ENCODE results near the gene OOSP4A. TPM values are rescaled to one million over a fixed set of nuclear protein-coding genes. Genes with fewer than 3 reads are reported as not detected.
"Not testable (repeated sequence)": the region's sequence is repeated elsewhere in the genome, so short reads cannot be mapped to it uniquely, and the experiment has no call there.

The OOSP4A gene
- total RNA-seq, 1 donor from 2014 or later, result not detected

DNA sequence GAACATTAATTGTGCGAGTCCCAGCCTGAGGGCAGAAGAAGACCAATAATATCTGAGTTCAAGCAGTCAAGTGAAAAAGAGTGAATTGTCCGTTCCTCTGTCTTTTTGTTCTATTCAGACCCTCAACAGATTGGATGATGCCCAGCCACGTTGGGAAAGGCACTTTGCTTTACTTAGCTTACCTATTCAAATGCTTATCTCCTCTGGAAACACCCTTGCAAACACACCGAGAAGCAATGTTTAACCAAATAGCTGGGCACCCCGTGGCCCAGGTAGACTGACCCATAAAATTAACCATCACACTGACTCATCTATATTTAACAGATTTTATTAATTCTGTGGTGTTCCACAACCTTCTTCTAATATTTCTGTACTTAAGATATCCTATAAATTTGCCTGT lies 9.3 kb downstream of the OOSP4A start:
- Histone ChIP-seq H3K4me3 (no peak overlapping the region), H3K4me1 (no peaks in the 10 kb centered on the region), H3K36me3 (no peaks in the 10 kb centered on the region), H3K27me3 (ENCODE audit: low read depth) (no peaks in the 10 kb centered on the region), H3K9me3 (no peaks in the 10 kb centered on the region), H3K27ac (no peak overlapping the region)
- ATAC-seq (no peak), DNase-seq (no peak)
- intact Hi-C loops (cut with DNase I), result no loop called here
- TF ChIP-seq, protein P1, sequence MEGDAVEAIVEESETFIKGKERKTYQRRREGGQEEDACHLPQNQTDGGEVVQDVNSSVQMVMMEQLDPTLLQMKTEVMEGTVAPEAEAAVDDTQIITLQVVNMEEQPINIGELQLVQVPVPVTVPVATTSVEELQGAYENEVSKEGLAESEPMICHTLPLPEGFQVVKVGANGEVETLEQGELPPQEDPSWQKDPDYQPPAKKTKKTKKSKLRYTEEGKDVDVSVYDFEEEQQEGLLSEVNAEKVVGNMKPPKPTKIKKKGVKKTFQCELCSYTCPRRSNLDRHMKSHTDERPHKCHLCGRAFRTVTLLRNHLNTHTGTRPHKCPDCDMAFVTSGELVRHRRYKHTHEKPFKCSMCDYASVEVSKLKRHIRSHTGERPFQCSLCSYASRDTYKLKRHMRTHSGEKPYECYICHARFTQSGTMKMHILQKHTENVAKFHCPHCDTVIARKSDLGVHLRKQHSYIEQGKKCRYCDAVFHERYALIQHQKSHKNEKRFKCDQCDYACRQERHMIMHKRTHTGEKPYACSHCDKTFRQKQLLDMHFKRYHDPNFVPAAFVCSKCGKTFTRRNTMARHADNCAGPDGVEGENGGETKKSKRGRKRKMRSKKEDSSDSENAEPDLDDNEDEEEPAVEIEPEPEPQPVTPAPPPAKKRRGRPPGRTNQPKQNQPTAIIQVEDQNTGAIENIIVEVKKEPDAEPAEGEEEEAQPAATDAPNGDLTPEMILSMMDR (IDR thresholded peaks at IDR 0.05), result no peak

DNA sequence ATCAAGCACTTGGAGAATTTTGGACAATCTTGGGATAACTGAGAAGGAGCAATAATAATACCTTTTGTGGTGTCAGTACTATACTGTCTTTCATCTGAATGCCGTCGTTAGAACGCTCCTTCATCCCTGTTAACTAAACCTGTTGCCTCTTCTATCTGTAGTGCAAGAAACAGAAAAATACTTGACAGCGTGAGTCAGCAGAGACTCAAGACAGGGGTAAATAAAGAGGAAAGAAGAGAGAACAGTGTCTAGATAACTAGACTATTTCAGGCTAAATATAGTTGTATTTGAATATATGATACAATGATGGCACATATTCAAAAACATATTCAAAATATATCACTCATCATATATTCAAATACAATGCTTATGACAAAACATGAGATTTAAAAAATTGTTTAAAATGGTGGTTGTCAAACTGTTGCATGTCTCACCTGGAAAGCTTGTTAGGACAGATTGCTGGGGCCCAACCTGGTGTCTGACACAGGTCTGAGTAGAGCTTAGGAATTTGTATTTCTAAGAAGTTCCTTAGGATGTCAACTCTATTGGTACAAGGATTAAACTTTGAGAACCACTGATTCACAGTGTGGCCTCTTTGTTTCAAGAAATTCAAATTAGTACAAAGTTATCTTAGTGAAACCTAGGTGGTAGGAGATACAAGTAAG lies 17.4 kb downstream of the OOSP4A start:
- no peak for ATAC-seq
- Histone ChIP-seq H3K4me1 (no peaks in the 10 kb centered on the region), H3K27me3 (ENCODE audit: low read depth) (no peaks in the 10 kb centered on the region), H3K36me3 (no peaks in the 10 kb centered on the region), H3K9me3 (no peaks in the 10 kb centered on the region), H3K4me3 (no peak overlapping the region), H3K27ac (no peak overlapping the region)
- TF ChIP-seq, protein P1 (IDR thresholded peaks at IDR 0.05), result no peak
- no peak for DNase-seq
- intact Hi-C loops (cut with DNase I), result no loop called here

DNA sequence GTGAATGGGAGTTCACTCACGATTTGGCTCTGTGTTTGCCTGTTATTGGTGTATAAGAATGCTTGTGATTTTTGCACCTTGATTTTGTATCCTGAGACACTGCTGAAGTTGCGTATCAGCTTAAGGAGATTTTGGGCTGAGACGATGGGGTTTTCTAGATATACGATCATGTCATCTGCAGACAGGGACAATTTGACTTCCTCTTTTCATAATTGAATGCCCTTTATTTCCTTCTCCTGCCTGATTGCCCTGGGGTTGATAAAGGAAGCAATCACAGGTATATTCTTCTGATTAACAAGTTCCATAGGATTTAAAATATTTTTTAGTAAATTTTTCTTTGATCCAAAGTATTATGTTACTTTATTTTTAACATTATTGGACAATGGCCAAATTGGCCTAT lies 18.2 kb downstream of the OOSP4A start:
- H3K27ac ChIP-seq; H3K9me3 ChIP-seq; H3K27me3 ChIP-seq (ENCODE audit: low read depth); H3K36me3 ChIP-seq; H3K4me3 ChIP-seq; intact Hi-C loops (cut with DNase I); ATAC-seq; DNase-seq; H3K4me1 ChIP-seq: not testable (repeated sequence)

DNA sequence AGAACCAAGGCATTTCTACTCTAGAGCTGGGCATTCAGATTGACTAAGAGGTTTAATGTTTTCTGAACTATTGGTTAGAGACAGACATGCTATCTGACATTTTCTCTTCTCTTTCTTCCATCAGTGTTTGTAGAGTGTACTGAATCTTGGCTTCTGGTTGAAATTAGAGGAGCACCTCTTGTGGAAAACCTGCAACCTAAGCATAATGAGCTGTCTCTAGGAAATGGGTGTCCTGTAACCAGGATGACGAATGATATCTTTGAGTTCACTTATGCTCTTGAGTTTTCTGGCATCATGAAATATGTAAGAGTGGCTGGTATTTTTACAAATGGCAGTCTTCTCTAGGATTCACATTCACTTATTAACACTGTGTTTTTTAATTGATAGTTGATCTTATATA lies 19.4 kb downstream of the OOSP4A start:
- intact Hi-C loops (cut with DNase I), result no loop called here

DNA sequence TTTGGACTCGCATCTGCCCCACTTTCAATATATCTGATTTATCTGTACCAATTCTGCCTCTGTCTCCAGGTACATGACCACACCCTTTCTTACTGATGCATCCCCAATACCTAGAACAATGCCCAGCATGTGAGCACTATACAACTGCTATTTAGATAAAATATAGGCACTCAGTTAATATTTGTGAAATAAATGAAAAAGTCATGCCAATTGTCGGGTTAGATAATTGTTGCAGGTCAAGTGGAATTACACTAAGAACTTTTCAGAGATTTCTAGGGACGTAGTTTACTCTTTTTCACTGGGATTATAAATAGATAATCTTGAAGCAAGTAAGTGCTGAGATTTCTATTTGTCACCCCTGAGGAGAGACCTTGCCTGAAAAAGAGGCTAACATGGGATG lies 20.5 kb downstream of the OOSP4A start:
- TF ChIP-seq, protein P1 (IDR thresholded peaks at IDR 0.05), result no peak
- no peaks in the 10 kb centered on the region for H3K9me3 ChIP-seq
- no peak overlapping the region for H3K27ac ChIP-seq
- intact Hi-C loops (cut with DNase I), result no loop called here
- no peaks in the 10 kb centered on the region for H3K36me3 ChIP-seq
- H3K4me1 ChIP-seq, result no peaks in the 10 kb centered on the region
- H3K4me3 ChIP-seq, result no peak overlapping the region
- DNase-seq (no peak), ATAC-seq (no peak)
- H3K27me3 ChIP-seq (ENCODE audit: low read depth), result no peaks in the 10 kb centered on the region

More for the DNA sequence above, 19.4 kb downstream of the OOSP4A start:
- Histone ChIP-seq H3K27ac (no peak overlapping the region), H3K9me3 (no peaks in the 10 kb centered on the region), H3K27me3 (ENCODE audit: low read depth) (no peaks in the 10 kb centered on the region), H3K4me3 (no peak overlapping the region), H3K4me1 (no peaks in the 10 kb centered on the region), H3K36me3 (no peaks in the 10 kb centered on the region)
- DNase-seq (no peak), ATAC-seq (no peak)
- TF ChIP-seq, protein P1 (IDR thresholded peaks at IDR 0.05), result no peak

DNA sequence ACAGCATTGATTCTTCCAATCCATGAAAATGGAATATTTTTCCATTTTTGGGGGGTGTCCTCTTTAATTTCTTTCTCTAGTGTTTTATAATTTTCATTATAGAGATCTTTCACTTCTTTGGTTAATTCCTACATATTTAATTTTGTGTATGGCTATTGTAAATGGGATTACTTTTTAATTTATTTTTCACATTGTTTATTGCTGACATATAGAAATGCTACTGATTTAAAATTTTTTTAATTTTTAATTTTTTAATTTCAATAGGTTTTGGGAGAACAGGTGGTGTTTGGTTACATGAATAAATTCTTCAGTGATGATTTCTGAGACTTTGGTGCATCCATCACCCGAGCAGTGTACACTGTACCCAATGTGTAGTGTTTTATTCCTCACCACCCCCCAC lies 26.6 kb downstream of the OOSP4A start:
- no peaks in the 10 kb centered on the region for H3K27me3 ChIP-seq (ENCODE audit: low read depth)
- intact Hi-C loops (cut with DNase I), result no loop called here
- H3K27ac ChIP-seq, result no peak overlapping the region
- no peak overlapping the region for H3K4me3 ChIP-seq
- no peak for DNase-seq
- H3K9me3 ChIP-seq, result peaks cover 3% of the 10 kb centered on the region
- no peak for ATAC-seq
- TF ChIP-seq, protein P1 (IDR thresholded peaks at IDR 0.05), result no peak
- no peaks in the 10 kb centered on the region for H3K4me1 ChIP-seq
- H3K36me3 ChIP-seq, result no peaks in the 10 kb centered on the region
